ENCODE measurements around the gene LMNB1. TPM values are rescaled to one million over a fixed set of nuclear protein-coding genes. Genes with fewer than 3 reads are reported as not detected.

The LMNB1 gene
- total RNA-seq, 1 experiment from 2014 or later: 150 TPM

DNA sequence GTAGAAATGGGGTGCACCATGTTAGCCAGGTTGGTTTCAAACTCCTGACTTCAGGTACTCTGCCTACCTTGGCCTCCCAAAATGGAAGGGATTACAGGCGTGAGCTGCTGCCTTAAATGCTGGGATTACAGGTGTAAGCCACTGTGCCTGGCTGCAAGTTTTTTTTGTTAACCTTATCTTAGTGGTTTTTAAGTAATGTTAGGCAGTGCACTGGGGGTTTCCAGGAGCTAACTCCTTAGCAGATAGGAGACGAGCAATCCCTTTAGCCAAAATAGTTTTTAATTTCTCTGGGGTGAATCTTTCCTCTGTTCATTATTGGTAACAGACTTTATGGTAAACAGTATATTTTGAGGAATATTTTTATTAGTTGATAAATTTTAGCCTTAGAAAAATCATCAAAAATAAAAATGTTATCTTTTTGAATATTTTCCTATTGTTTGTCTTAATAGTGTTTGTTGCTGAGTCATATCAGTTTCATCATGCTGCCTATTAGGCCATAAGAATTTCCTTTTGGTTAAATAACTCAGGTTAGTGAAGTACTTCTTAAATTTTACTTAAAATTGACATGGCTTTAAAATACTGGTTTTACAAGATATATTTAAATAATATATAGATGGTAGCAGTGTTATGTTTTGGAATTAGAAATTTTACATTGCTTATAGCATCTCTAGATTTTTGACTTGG is 37.9 kb downstream of the LMNB1 start:
- H3K36me3 ChIP-seq (ENCODE audit: control insufficient read depth in 1 of 2, insufficient read depth in 2 of 2, low read length in 2 of 2): peaks cover 42 to 58% of the 10 kb centered on the region in 2 experiments
- intact Hi-C loops (cut with micrococcal nuclease): no loop called here
- H3K79me2 ChIP-seq (ENCODE audit: insufficient read depth, low read length): peaks cover 85% of the 10 kb centered on the region
- ATAC-seq (no peak), DNase-seq (ENCODE audit: low read depth, low spot score) (no peak)
- TF ChIP-seq FOSL1 (IDR thresholded peaks at IDR 0.05; ENCODE audit: low read depth): no peak
- no peak for TF ChIP-seq CBX3 (IDR thresholded peaks at IDR 0.05; ENCODE audit: low read depth)
- TF ChIP-seq SRF (IDR thresholded peaks at IDR 0.05; ENCODE audit: low read depth): no peak
- TF ChIP-seq EGR1 (IDR thresholded peaks at IDR 0.05; ENCODE audit: low read depth): no peak
- TF ChIP-seq, protein P1, sequence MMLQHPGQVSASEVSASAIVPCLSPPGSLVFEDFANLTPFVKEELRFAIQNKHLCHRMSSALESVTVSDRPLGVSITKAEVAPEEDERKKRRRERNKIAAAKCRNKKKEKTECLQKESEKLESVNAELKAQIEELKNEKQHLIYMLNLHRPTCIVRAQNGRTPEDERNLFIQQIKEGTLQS (IDR thresholded peaks at IDR 0.05): no peak
- no peak for TF ChIP-seq EZH2 (IDR thresholded peaks at IDR 0.05)
- TF ChIP-seq, protein P2, sequence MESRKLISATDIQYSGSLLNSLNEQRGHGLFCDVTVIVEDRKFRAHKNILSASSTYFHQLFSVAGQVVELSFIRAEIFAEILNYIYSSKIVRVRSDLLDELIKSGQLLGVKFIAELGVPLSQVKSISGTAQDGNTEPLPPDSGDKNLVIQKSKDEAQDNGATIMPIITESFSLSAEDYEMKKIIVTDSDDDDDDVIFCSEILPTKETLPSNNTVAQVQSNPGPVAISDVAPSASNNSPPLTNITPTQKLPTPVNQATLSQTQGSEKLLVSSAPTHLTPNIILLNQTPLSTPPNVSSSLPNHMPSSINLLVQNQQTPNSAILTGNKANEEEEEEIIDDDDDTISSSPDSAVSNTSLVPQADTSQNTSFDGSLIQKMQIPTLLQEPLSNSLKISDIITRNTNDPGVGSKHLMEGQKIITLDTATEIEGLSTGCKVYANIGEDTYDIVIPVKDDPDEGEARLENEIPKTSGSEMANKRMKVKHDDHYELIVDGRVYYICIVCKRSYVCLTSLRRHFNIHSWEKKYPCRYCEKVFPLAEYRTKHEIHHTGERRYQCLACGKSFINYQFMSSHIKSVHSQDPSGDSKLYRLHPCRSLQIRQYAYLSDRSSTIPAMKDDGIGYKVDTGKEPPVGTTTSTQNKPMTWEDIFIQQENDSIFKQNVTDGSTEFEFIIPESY (IDR thresholded peaks at IDR 0.05; ENCODE audit: extremely low read depth, insufficient replicate concordance, low read length): no peak
- TF ChIP-seq, protein P3, sequence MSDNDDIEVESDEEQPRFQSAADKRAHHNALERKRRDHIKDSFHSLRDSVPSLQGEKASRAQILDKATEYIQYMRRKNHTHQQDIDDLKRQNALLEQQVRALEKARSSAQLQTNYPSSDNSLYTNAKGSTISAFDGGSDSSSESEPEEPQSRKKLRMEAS (IDR thresholded peaks at IDR 0.05): no peak
- TF ChIP-seq ELF1 (IDR thresholded peaks at IDR 0.05; ENCODE audit: borderline replicate concordance, low read depth): no peak
- TF ChIP-seq YY1 (IDR thresholded peaks at IDR 0.05; ENCODE audit: extremely low read depth, insufficient replicate concordance, low read depth, low read length): no peak
- no peak for TF ChIP-seq POLR2AphosphoS5 (IDR thresholded peaks at IDR 0.05; ENCODE audit: low read depth, low read length)
- TF ChIP-seq, protein P4, sequence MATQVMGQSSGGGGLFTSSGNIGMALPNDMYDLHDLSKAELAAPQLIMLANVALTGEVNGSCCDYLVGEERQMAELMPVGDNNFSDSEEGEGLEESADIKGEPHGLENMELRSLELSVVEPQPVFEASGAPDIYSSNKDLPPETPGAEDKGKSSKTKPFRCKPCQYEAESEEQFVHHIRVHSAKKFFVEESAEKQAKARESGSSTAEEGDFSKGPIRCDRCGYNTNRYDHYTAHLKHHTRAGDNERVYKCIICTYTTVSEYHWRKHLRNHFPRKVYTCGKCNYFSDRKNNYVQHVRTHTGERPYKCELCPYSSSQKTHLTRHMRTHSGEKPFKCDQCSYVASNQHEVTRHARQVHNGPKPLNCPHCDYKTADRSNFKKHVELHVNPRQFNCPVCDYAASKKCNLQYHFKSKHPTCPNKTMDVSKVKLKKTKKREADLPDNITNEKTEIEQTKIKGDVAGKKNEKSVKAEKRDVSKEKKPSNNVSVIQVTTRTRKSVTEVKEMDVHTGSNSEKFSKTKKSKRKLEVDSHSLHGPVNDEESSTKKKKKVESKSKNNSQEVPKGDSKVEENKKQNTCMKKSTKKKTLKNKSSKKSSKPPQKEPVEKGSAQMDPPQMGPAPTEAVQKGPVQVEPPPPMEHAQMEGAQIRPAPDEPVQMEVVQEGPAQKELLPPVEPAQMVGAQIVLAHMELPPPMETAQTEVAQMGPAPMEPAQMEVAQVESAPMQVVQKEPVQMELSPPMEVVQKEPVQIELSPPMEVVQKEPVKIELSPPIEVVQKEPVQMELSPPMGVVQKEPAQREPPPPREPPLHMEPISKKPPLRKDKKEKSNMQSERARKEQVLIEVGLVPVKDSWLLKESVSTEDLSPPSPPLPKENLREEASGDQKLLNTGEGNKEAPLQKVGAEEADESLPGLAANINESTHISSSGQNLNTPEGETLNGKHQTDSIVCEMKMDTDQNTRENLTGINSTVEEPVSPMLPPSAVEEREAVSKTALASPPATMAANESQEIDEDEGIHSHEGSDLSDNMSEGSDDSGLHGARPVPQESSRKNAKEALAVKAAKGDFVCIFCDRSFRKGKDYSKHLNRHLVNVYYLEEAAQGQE (IDR thresholded peaks at IDR 0.05; ENCODE audit: low read depth): no peak
- no peak for TF ChIP-seq RAD21 (IDR thresholded peaks at IDR 0.05; ENCODE audit: low read depth)
- TF ChIP-seq TCF7L2 (IDR thresholded peaks at IDR 0.05; ENCODE audit: borderline replicate concordance, extremely low read depth, insufficient read depth, insufficient read length): no peak
- TF ChIP-seq CEBPB (IDR thresholded peaks at IDR 0.05; ENCODE audit: low read depth): no peak
- no peak for TF ChIP-seq EZH2phosphoT487 (IDR thresholded peaks at IDR 0.05; ENCODE audit: borderline replicate concordance)
- TF ChIP-seq ZNF274 (IDR thresholded peaks at IDR 0.05; ENCODE audit: low read depth, low read length): no peak
- TF ChIP-seq, protein P5, sequence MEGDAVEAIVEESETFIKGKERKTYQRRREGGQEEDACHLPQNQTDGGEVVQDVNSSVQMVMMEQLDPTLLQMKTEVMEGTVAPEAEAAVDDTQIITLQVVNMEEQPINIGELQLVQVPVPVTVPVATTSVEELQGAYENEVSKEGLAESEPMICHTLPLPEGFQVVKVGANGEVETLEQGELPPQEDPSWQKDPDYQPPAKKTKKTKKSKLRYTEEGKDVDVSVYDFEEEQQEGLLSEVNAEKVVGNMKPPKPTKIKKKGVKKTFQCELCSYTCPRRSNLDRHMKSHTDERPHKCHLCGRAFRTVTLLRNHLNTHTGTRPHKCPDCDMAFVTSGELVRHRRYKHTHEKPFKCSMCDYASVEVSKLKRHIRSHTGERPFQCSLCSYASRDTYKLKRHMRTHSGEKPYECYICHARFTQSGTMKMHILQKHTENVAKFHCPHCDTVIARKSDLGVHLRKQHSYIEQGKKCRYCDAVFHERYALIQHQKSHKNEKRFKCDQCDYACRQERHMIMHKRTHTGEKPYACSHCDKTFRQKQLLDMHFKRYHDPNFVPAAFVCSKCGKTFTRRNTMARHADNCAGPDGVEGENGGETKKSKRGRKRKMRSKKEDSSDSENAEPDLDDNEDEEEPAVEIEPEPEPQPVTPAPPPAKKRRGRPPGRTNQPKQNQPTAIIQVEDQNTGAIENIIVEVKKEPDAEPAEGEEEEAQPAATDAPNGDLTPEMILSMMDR (IDR thresholded peaks at IDR 0.05 in 2 of 3, conservative IDR thresholded peaks at IDR 0.05 in 1 of 3; ENCODE audit: borderline replicate concordance in 1 of 3, insufficient read depth in 1 of 3, low read depth in 2 of 3, low read length in 2 of 3): no peak
- TF ChIP-seq JUND (IDR thresholded peaks at IDR 0.05): no peak
- no peak for TF ChIP-seq ZFX (IDR thresholded peaks at IDR 0.05)
- H3K4me3 ChIP-seq (replicated peaks in 1 of 2; ENCODE audit: low read depth in 1 of 2, low read length in 2 of 2): no peak overlapping the region
- BruUV-seq (replicated peaks): no TSS peak
- no peak overlapping the region for H3K9ac ChIP-seq (ENCODE audit: low read length)
- no peaks in the 10 kb centered on the region for H3K9me2 ChIP-seq (ENCODE audit: insufficient read depth)
- no peak overlapping the region for H3K27ac ChIP-seq (ENCODE audit: low read depth, low read length)
- H4K20me1 ChIP-seq (ENCODE audit: insufficient read depth): no peaks in the 10 kb centered on the region
- H3K27me3 ChIP-seq (ENCODE audit: insufficient read depth, low read length): no peaks in the 10 kb centered on the region
- POLR2A ChIA-PET: no interaction called here
- no peak overlapping the region for H3K4me2 ChIP-seq (ENCODE audit: low read length)
- no peaks in the 10 kb centered on the region for H3K9me3 ChIP-seq (ENCODE audit: control insufficient read depth in 1 of 2, insufficient read depth in 1 of 2, low read depth in 1 of 2, low read length in 2 of 2)
- no peaks in the 10 kb centered on the region for H3K4me1 ChIP-seq (ENCODE audit: control insufficient read depth in 1 of 2, insufficient read depth in 2 of 2, low read length in 2 of 2)
- RAD21 ChIA-PET (ENCODE audit: low non-redundant PET in 1 of 2, low total read pairs in 2 of 2, uncharacterized antibody in 2 of 2, unreplicated experiment in 2 of 2): no interaction called here
- no peak overlapping the region for H2AFZ ChIP-seq (ENCODE audit: low read depth, low read length, poor library complexity, severe bottlenecking)
- CTCF ChIA-PET: no interaction called here
